ENCODE data around the gene ANAPC2. TPM values are rescaled to one million over a fixed set of nuclear protein-coding genes. Genes with fewer than 3 reads are reported as not detected.
A peak's percentile ranks its signal among the peaks of the same experiment; 100 is the strongest.

Gene ANAPC2
- total RNA-seq, 2 experiments from 2014 or later: 34.8 to 90.4 TPM

DNA sequence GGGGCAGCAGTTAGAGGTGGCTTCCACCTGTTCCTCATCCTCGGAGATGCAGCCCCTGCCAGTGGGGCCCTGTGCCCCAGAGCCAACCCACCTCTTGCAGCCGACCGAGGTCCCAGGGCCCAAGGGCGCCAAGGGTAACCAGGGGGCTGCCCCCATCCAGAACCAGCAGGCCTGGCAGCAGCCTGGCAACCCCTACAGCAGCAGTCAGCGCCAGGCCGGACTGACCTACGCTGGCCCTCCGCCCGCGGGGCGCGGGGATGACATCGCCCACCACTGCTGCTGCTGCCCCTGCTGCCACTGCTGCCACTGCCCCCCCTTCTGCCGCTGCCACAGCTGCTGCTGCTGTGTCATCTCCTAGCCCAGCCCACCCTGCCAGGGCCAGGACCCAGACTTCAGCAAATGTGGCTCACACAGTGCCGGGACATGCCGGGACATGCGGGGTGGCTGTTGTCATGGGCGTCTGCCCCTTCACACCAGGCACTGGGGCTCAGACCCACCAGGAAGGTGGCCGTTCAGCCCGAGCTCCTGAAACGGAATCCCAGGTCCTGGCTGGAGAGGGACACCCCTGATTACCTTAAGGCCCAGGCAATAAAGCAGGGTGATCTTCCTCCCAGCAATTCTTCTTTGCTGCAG is 37.5 kb upstream of the ANAPC2 start:
- no TSS peak for BruUV-seq (replicated peaks)
- TF ChIP-seq EZH2phosphoT487 (IDR thresholded peaks at IDR 0.05; ENCODE audit: borderline replicate concordance, low read depth, low read length) (no peak), CTCF (conservative IDR thresholded peaks at IDR 0.05; ENCODE audit: low read length) (no peak)
- intact Hi-C loops (cut with micrococcal nuclease; ENCODE audit: unreplicated experiment): loop anchor here (2.0 kb wide), 1 partner anchor 157 kb away; no protein-coding TSS in a partner anchor
- Histone ChIP-seq H4K20me1 (ENCODE audit: insufficient read depth, low read length) (no peaks in the 10 kb centered on the region), H3K9me2 (ENCODE audit: insufficient read depth, low read length) (no peaks in the 10 kb centered on the region), H3K79me2 (ENCODE audit: insufficient read depth, low read depth, low read length) (no peaks in the 10 kb centered on the region), H2AFZ (ENCODE audit: low read length) (no peak overlapping the region), H3K4me1 (ENCODE audit: insufficient read depth, low read length, poor library complexity, severe bottlenecking) (peaks cover 26% of the 10 kb centered on the region), H3K4me3 (ENCODE audit: low read depth, low read length, poor library complexity, severe bottlenecking) (no peak overlapping the region), H3K4me2 (ENCODE audit: low read length) (no peak overlapping the region), H3K9me3 (ENCODE audit: low read length) (no peaks in the 10 kb centered on the region), H3K27ac (ENCODE audit: low read depth, low read length, poor library complexity, severe bottlenecking) (no peak overlapping the region), H3K36me3 (ENCODE audit: insufficient read depth, low read length) (no peaks in the 10 kb centered on the region)
- DNase-seq (ENCODE audit: low spot score): no peak
- ChIA-PET POLR2A (no interaction called here), CTCF (ENCODE audit: unreplicated experiment) (no interaction called here)

GRCh38 chr9:137224830-137225694 is 36.7 kb upstream of the ANAPC2 start, which contains the start of gene CYSRT1:
TSS of gene CYSRT1 (plus strand) at chr9:137225174. CDS start at chr9:137225622, 448 bp downstream.
- Histone ChIP-seq H3K36me3 (ENCODE audit: insufficient read depth, low read length) (no peaks in the 10 kb centered on the region), H3K9me3 (ENCODE audit: low read length) (no peaks in the 10 kb centered on the region), H3K4me1 (ENCODE audit: insufficient read depth, low read length, poor library complexity, severe bottlenecking) (peaks cover 26% of the 10 kb centered on the region), H3K27ac (ENCODE audit: low read depth, low read length, poor library complexity, severe bottlenecking) (peak within 1 kb of the TSS; percentile 65), H3K4me2 (ENCODE audit: low read length) (peak within 1 kb of the TSS; percentile 87), H4K20me1 (ENCODE audit: insufficient read depth, low read length) (no peaks in the 10 kb centered on the region), H3K79me2 (ENCODE audit: insufficient read depth, low read depth, low read length) (no peaks in the 10 kb centered on the region), H2AFZ (ENCODE audit: low read length) (peak within 1 kb of the TSS; percentile 53; the same call in 1 of the 2 replicates), H3K4me3 (ENCODE audit: low read depth, low read length, poor library complexity, severe bottlenecking) (peak within 1 kb of the TSS; percentile 91), H3K9me2 (ENCODE audit: insufficient read depth, low read length) (no peaks in the 10 kb centered on the region)
- ChIA-PET POLR2A (no interaction called here), CTCF (ENCODE audit: unreplicated experiment) (interaction anchor here (0.6 kb wide), 1 partner anchor 143 kb away, joined by 3 read pairs; no protein-coding TSS in a partner anchor)
- no TSS peak for BruUV-seq (replicated peaks)
- no peak for DNase-seq (ENCODE audit: low spot score)
- intact Hi-C loops (cut with micrococcal nuclease; ENCODE audit: unreplicated experiment): no loop called here
- TF ChIP-seq EZH2phosphoT487 (IDR thresholded peaks at IDR 0.05; ENCODE audit: borderline replicate concordance, low read depth, low read length) (no peak), CTCF (conservative IDR thresholded peaks at IDR 0.05; ENCODE audit: low read length) (no peak)
